ENCODE measurements around the gene SMARCC1.

The SMARCC1 gene

DNA sequence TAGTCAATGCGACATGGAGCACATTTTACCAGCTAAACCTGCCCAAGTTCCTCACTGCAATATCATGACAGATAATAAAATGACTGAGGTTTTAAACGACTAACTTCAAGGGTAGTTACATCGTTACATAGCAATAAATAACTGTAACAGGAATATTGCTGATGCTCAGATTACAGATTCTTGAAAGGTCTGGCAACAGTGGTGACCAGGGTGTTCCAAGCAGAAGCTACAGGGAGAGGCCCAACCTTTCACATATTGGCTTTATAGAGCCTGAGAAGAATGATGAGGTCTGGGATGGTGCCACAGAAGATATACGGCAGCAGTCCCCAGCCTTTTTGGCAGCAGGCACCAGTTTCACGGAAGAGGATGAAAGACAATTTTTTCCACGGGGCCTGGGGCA, 151.9 kb downstream of the SMARCC1 start:
- no peak for DNase-seq

DNA sequence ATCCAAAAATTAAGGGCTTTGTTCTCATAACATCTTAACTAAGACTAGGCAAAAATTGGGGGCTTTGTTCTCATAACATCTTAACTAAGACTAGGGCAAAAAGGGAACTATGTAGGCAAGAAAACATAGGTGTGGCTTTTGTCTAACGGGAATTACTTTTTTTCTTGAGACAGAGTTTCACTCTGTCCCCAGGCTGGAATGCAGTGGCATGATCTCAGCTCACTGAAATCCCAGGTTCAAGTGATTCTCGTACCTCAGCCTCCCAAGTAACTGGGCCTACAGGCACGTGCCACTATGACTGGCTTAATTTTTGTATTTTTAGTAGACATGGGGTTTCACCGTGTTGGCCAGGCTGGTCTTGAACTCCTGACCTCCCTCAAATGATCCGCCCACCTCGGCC, 153.3 kb downstream of the SMARCC1 start:
- DNase-seq = no peak

DNA sequence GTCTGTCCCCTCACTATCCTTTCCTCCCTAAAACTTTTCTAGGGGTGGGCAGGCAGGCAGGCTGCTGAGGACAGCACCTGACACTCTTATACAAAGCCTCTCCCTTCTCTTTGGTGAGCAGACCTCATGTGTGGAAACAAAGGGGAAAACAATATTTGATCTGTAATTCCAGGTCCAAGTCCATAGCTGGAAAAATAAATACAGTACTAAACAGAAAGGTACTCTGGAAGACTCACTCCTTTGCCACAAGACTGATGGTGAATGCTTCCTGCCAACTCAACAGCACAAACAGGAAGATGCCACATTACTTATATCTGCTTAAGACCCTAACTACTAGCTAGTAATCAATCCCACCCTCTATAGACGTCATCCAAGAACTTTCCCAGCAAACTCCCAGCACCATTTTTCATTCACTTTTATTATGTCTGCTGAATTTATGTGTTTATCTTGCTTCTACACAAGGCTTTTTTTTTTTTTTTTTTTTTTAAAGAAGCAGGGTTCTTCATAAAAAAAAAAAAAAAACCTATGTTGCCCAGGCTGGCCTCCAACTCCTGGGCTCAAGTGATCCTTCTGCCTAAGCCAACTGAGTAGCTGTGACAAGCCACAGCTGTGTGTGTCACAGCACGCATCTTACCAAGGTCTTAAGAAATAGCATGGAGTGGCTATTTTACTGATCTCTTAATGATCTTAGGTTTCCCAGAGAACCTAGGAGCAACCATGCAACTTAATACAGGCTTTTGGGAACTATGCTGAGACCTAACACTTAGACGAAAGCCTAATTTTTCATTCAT, 158.8 kb downstream of the SMARCC1 start:
- no peak for DNase-seq

DNA sequence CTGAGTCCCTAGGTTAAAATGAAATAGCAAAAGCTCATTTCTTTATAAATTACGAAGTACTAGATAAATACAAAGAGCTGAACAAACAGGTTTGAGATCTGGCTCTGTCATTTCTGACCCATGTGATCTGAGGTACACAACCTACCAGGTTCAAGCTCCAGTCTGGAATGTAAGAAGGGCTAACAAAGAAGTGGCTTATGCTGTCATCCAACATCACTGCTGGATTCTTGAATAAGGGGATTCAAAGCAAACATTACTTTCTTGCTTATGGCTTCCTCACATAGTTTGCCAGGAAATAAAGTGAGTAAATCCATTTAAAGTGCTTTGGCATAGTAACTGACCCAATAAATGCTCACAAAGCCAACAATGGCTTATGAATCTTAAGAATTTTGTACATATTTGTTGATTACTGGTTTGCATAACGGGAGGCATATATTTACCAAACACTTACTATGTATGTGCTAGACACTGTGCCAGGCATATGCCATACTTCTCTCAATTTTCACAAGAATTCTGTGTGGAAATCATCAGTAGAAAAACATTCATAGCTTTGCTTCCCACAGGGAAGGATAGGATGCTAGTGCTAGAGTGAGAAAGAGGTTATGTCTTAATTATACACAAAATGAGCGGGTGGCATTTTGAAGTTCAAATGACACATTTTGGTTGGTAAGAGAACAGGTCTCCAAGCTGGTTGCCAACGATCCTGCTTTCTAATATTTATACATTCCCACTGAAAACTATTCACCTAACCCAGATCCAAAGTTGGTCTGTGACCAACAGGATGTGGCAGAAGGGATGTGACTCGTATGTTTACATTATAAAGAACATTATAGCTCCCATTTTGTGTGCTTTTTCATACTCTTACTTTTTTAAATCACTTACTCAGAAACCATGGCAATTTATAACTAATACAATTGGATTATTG, 164.3 kb downstream of the SMARCC1 start:
- DNase-seq = no peak

DNA sequence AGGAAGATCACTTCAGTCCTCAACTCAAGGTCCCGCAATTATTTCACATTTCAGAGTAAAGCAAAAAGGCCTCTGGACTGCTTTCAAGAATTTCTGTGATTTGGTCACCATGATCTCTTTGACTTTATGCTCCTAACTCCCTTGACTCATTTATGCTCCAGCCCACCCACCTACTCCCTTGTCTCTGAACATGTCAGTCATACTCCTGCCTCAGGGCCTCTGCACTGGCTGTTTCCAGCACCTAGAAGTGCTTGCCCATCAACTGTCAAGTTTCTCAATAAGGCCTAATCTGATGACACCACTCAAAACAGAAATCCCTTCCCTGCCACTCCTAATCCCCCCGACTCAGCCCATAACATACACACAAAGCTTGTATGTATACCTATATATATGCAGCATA, 166.9 kb downstream of the SMARCC1 start:
- no peak for DNase-seq

DNA sequence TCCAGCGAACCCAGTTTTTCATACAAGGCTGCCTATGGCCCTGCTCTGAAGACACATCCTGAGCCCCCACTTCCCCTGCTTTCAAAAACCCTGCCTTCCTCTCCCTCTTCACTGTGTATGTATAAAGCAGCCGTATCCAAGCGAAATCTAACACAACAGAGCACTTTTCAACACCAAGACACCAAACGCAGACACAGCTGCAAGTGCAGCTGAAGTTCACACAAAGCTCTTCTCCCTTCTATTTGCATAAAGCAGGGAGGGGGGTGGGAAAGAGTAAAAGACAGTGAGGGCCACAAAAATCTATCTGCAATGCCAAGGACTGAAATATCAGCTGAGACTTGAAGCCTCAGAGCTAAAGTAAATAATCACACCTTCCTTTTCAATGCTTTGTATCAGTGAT, 168.0 kb downstream of the SMARCC1 start:
- DNase-seq = no peak

DNA sequence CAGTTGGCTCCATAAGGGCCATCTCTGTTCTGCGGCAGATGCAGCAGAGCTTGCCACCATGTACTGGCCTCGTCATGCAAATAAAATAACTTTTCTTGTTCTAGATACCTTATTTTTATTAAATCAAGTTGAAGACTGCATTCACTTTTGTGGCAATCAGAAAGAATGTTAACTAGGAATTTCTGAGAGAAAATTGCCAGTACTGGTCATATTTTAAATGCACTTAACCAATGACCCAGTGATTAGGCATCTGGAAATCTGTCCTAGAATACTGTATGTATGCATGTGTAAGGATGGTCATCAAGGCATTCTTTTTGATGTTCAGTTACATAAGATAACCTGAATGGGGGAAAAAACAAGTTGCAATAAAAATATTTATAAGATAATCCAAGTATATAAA, 168.8 kb downstream of the SMARCC1 start:
- no peak for DNase-seq

DNA sequence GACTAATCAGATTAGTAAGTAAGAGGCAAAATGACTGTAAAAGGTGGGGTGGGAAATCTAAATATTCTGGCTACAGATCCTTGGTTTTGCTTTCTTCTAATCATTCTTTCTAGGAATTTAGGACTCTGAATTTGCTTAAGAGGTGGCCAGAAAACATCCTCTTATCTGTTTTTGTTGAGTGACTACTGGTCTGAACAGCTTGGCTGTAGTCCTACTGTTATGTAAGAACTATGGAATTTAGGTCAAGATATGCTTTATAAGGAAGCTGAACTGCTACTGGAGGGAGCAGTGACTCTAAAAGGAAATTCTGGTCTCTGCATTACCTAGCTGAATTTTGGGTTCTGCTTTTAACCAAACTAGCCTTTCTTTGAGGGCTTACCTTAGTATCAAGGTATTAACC, 169.5 kb downstream of the SMARCC1 start:
- DNase-seq = no peak

DNA sequence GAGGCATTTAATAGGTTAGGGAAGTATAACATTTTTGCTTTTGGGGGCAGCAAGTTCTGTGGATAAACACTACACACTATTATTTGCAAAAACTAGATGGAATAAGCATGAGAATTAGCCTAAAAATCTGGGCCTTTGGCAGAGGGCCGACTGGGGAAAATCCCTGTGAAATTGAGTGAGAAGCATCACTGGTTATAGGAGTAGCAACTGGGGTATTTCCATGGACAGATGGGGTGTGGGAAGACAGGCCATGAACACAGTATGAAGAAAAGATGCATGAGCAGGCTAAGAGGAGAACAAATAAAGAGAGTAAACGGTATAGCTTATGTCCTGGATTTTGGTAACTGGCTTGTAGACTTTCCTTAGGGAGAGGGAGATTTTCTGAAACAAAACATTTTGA, 170.1 kb downstream of the SMARCC1 start:
- no peak for DNase-seq

DNA sequence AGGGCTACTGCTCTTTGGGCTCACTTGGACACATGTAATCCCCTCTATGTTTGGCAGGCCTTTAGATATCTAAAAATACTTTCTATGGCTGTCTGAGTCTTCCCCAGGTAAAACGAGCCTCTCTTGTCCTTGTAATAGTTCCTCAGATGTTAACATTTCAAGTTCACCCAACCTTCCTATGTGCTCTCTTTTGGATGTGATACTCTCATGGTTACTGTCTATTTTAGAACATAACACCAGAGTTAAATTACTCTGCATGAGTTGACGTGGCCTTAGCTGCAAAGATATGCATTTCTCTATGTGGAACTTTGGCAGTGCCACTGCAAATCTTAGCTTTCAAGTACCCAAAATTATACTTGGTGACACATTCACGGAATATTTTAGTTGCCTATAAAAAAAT, 171.1 kb downstream of the SMARCC1 start:
- DNase-seq = no peak

DNA sequence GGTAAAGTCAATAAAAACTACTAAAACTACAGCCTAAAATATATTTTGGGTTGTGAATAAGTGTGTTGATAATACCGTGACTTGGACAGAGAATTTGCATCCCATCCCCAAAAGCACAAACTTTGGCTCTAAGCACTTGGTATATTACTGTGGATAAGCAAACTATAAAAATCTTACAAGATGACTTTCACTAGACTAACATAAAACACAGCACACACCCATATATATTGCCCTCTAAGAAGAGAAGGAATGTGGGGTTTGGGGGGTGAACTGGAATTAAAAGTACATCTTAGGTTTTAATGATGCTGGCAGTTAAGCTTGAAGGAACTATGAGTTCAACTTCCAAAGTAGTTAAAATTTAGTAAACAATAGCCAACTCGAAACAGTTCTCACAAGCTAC, 174.4 kb downstream of the SMARCC1 start:
- DNase-seq = no peak

DNA sequence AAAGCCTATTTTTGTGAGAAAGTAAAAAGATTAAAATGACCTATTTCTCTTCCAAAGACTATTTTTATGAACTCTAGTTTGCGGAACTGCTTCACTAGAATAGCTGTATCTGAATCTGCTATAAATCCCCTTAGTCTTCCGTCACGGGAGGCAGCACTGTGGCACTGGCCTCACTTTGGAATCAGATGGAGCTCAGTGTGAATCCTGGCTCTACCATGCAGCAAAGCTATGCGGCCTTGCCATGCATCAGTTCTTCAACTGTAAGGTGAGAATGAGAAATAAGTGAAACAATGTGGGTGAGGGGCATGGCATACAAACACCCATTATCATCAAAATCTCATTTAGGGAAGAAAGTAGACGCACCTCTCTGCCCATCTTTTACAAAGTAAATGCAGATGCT, 175.5 kb downstream of the SMARCC1 start:
- no peak for DNase-seq

DNA sequence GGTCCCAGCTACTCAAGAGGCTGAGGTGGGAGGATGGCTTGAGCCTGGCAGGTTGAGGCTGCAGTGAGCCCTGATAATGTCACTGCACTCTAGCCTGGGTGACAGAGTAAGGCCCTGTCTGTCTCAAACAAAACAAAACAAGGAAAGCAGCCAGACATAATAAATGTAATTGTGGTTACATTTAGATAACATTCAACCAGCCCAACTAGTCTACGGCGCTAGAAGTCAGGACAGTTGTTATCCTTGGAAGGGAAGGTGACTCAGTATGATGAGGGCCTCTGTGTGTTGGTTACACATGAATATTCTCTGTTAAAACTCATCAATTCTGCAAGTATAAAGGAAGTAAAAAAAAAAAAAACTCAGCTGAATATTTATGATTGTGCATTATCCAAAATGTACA, 176.0 kb downstream of the SMARCC1 start:
- DNase-seq = no peak

DNA sequence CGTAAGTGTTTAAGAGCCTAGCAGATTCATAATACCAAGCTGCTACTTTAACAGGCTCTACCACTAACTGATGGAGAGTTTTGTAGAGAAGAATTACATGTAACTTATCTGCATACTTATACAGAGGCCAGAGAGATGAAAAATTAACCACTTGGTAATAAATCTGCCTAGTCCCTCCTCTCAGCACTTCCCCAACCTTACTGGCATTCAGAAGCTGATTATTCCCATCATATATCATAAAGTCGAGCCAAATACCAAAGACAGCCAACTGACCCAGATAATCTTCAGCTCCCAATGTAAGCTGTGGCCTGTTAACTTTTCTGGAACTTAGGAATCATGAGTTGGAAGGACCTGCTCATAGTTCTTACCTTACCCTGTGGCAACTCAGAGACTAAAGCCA, 177.5 kb downstream of the SMARCC1 start:
- no peak for DNase-seq

DNA sequence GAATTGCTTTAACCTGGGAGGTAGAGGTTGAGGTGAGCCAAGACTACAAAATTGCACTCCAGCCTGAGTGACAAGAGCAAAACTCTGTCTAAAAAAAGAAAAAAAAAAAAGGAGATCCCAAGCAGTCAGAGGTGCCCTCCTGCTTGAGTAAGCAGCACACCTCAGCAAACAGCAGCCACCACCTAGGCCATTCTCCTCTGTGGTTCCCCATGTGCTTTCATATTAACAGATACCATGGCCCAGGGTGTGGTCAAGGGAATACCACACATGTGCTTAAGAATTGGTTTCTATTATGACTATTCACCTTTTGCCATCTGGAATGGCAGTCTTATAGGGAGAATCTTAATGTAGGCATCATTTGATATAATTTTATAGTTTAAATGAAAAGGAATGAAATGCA, 178.4 kb downstream of the SMARCC1 start:
- no peak for DNase-seq

DNA sequence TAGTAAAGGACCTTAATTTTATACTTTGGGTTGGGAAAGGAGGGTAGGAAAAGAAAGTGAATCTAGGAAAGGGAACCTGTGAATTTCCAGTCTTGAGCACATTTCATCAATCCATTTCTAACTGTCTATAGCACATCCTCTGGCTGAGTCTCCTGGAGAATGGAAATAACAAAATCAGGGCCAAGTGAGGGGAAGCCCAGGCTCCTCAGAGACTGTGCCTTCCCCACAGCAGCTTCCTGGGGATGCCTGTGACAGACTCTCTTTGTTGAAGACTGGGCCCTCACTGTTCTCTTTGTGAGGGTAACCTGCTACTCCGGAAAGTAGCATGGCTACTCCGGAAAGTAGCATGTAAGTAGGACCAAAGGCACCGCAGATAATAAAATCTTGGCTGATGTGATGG, 180.4 kb downstream of the SMARCC1 start:
- DNase-seq = no peak

DNA sequence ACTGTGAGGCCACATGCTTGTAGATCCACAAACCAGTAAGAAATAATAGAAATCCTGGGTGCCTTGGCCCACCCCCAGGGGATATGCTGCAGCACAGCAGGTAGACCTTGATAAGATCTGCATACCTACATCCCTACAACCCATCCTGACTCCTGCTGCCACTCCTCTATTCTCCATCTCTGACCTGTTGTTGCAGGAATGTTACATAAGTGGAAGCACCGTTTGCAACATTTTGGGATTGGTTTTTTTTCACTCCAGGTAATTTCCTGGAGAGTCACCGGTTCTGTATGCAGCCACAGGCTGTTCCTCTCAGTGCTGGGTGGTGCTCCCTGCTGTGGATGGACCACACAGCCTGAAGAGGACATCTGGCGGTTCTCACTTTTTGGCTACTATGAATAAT, 186.9 kb downstream of the SMARCC1 start:
- no peak for DNase-seq

DNA sequence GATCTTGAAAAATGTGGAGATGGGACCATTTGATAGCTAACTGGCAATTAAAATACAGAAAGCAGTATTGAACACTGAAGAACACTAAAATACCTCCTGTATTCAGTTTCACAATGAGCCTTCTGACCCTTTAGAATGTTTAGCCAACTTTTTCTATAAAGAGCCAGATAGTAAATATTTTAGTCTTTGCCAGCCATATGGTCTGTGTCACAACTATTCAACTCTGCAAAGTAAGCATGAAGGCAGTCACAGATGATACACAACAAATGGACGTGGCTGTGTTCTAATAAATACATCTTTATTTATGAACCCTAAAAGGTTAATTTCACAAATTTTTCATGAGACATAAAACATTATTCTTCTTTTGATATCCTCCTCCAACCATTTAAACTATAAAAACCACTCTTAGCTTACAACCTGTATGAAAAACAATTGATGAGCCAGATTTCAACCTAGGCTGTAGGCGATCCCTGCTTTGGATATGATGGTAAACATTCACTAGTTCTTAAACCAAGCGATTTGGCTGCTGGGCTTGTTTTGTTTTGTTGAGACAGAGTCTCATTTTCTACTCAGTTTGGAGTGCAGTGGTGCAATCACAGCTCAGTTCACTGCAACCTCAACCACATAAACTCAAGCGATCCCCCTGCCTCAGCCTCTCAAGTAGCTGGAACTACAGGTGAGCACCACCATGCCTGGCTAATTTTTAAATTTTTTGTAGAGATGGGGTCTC, 189.5 kb downstream of the SMARCC1 start:
- no peak for DNase-seq

DNA sequence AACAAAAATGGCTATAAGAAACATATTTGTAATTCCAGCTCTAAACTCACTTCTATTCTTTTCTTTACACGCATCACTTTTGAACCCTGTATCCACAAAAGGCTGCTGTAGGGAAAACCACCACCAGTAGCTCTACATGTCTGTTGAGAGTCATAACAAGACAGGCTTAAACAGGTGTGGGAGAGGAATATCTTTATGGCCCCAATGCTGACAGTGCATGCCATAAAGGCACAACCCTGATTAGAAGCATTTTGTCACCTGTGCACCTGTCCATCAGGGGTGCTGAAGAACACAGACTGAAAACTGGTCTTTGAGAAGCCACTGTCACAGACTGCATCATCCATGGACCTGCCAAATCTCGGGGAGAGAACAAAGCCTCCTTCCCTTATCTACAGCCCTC, 191.5 kb downstream of the SMARCC1 start:
- DNase-seq = no peak

DNA sequence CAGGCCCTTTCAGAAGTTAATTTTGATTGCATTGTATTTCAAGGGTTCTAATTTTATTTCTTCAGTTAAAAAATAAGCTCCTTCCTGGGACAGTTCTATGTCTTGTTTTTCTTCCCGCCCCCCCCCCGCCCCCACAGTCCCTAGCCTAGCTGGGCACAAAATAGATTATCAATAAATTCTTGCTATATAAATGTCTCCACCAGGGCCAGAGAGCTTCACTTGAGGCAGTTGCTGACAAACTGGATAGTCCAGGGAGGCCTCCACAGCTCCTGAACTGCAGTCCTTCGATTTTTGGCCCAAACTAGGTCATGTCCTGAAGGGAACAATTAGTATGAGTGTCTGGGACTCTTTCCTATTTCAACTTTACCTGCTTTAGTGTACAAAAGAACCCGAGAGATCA, 193.1 kb downstream of the SMARCC1 start:
- no peak for DNase-seq

DNA sequence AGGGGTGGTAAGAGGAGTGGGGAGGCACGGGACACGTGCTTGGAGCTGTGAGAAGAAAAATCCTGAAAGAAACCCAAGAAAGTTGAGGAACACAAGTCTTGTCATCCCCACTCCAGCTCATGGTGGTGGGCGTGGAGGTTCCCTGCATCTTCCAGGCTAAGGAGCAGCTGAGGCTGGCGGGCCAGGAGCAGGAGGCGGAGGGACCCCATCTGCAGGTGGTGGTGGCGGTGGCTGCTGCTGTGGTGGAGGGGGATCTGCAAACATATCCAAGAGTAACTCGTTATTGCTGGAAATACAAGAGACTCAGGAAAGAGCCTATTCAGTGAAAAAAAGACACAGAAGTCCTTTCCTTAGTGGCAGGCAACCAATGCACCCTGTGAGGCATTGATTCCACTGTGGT, 193.6 kb downstream of the SMARCC1 start:
- no peak for DNase-seq

DNA sequence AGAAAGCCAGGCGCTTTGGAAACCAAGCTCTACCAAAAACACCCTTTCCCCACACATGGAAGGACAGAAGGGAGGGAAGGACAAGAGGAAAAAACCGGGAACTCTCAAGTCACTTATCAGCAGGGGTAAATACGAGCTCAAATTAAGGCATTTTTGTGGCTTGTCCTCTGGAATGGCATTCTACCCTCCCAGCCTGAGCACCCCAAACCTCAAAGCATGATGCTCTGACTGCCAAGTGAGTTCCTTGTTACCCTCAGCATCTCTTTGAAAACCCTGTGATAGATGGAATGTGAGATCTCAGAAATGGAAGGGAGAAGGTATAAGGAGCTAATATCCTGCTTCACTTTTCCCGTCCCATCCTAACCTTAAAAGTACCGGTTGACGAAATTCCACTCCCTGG, 194.9 kb downstream of the SMARCC1 start:
- no peak for DNase-seq

DNA sequence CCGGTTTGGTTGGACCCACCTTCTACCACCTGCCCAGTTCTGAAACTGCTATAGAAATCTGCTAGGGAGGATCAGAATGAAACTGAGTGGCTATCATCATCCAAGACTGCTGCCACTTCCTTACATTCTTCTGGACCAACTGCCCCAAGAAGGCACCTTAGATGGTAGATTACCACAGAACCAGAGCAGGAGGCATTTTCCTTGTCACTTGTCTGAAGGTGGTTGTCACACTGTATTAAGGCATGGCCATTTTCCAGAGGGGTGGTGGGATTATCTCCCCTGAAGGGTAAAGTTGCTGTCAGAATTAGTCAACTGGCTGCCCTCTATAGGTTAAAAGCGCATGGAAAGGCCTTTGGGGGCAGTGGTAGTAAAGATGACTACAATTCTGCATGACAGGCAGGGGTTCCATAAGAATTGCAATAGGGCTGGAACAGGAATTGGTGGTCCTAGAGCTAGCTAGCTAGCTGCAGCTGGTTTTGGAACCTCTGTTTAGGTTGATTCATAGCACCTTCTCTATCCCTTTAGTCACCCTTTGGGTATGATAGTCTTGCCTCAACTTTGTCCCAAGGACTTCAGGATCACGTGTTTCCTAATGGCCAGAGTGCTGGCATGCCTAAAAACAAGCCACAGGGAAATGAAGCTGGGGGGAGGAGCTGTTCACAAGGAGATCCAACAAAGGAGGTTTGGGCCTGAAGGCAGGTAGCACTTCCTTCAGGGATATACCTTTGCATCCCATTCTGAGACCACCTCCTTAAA, 198.2 kb downstream of the SMARCC1 start:
- DNase-seq = no peak
